Stimulated activated CD8-positive, alpha-beta memory T cell treated with anti-CD3 and anti-CD28 coated beads, Interleukin-12 subunit alpha, Interleukin-12 subunit beta, amount 100 ng/mL, for 1 hour (primary cell): ENCODE data around the gene PYGB.
"Not testable (repeated sequence)": the region's sequence is repeated elsewhere in the genome, so short reads cannot be mapped to it uniquely, and the experiment has no call there.

ENCODE experiments used
- DNase-seq: peaks from one replicate; pipeline ENCODE4 v3.0.0-alpha.2; 2020; ENCODE audit warnings: low read depth

PYGB gene

GRCh38 chr20:25249198-25249931 is 1.5 kb downstream of the PYGB start:
- no peak for DNase-seq

- no peak for DNase-seq
These were observed 2.6 kb downstream of the PYGB start for GRCh38 chr20:25250508-25250907.

GRCh38 chr20:25251019-25251418 is 3.1 kb downstream of the PYGB start:
- DNase-seq, result no peak

GRCh38 chr20:25251558-25251957 is 3.7 kb downstream of the PYGB start:
- no peak for DNase-seq

- no peak for DNase-seq
These were observed 4.4 kb downstream of the PYGB start for GRCh38 chr20:25252230-25252651.

- DNase-seq, result no peak
These were observed 5.0 kb downstream of the PYGB start for GRCh38 chr20:25252686-25253421.

- DNase-seq, result no peak
These were observed 5.9 kb downstream of the PYGB start for GRCh38 chr20:25253606-25254275.

- DNase-seq, result no peak
These were observed 6.7 kb downstream of the PYGB start for GRCh38 chr20:25254571-25254970.

- DNase-seq, result no peak
These were observed 7.2 kb downstream of the PYGB start for GRCh38 chr20:25254986-25255680.

GRCh38 chr20:25256226-25256859 is 8.5 kb downstream of the PYGB start:
- DNase-seq, result no peak

- no peak for DNase-seq
These were observed 9.2 kb downstream of the PYGB start for GRCh38 chr20:25257130-25257529.

- DNase-seq, result no peak
These were observed 10.0 kb downstream of the PYGB start for GRCh38 chr20:25257756-25258475.

- no peak for DNase-seq
These were observed 10.6 kb downstream of the PYGB start for GRCh38 chr20:25258476-25258805.

GRCh38 chr20:25258828-25259227 is 10.9 kb downstream of the PYGB start:
- DNase-seq, result no peak

GRCh38 chr20:25259358-25259757 is 11.5 kb downstream of the PYGB start:
- DNase-seq, result no peak

- no peak for DNase-seq
These were observed 11.9 kb downstream of the PYGB start for GRCh38 chr20:25259788-25260254.

GRCh38 chr20:25260770-25261437 is 13.0 kb downstream of the PYGB start:
- DNase-seq, result not testable (repeated sequence)

GRCh38 chr20:25269057-25269832 is 21.4 kb downstream of the PYGB start:
- no peak for DNase-seq

GRCh38 chr20:25269833-25270170 is 21.9 kb downstream of the PYGB start:
- no peak for DNase-seq

GRCh38 chr20:25270829-25271251 is 23.0 kb downstream of the PYGB start:
- no peak for DNase-seq
